ENCODE data around the gene FKBP5.

DNA sequence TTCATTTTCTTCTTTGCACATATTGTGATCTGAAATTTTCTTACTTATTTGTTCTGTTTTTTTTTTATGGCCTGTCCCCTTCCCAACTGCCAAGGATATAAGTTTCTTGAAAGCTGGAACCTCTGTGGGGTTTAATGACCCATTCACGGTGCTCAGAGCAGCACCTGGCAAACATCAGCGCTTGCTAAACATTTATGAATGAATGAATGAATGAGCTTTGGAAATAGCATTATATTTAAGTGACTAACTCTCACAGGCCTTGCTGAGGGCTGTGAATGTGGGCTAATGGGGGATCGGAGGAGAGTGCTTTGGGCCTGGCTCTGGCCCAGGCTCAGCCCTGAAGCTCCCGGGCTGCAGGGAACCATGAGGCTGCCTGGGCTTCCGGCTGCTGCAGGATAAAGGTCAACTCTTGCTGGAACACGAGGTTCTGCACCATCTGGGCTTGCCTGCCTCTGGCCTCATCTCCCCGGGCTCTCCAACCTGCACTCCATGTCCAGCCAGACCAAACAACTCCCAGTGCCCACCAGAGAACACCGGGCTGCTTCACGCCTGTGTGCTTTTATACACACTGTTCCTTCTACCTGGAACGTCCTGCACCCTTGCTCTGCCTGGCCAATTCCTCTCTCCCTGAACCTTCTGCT, 33.5 kb upstream of the FKBP5 start:
- TF ChIP-seq POLR2A (IDR thresholded peaks at IDR 0.05; ENCODE audit: low read depth, low read length): no peak
- no peak for TF ChIP-seq POLR2AphosphoS5 (IDR thresholded peaks at IDR 0.05; ENCODE audit: low read depth, low read length)
- TF ChIP-seq TAF1 (IDR thresholded peaks at IDR 0.05; ENCODE audit: borderline replicate concordance, low read depth, low read length): no peak

Data from GM12892 (cell line).